GM19455 (cell line): Measurements from ENCODE around the gene NOS2.
A peak's percentile ranks its signal among the peaks of the same experiment; 100 is the strongest.

Experiments
- ATAC-seq: cut with Tn5 transposase; IDR thresholded peaks from one replicate; pipeline ENCODE4 v1.9.1; 2021; ENCODE audit not compliant: unreplicated experiment

The NOS2 gene

GRCh38 chr17:27819145-27819544 lies 18.8 kb upstream of the NOS2 start:
- ATAC-seq, result no peak

DNA sequence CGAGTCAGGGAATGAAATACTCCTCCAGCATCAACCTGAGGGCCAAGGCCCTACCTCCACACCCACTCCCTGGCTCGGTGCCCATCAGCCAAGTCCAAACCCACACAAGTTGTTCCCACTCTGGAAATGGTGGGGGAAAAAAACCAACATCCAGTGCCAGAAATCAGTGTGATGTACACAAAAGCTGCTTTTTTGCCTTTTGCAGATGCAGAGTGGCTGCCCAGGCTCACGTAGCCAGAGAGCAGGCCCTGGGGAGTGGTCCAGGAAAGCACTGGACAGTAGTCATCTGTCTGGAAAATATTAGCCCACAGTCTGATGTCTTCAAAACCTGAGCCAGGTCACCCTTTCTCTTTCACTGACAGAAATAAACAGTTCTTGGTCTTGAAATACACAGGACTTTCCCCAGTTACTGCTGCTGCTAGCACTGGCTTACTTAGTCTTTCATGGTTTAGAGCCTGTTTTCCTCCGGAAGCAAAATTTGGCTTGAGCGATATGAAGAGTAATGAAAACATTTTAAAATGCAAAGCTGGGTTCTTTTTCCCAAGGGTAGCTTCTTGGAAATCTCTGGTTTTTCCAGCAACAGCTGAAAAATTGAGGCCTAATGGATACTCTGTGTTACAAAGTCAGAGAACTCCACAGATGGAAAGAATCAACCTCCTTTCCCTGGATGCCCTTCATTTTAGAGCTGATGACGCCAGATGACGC lies 18.2 kb upstream of the NOS2 start:
- no peak for ATAC-seq

- no peak for ATAC-seq
Observed at GRCh38 chr17:27817731-27818130, 17.4 kb upstream of the NOS2 start.

- no peak for ATAC-seq
Observed at GRCh38 chr17:27816946-27817345, 16.6 kb upstream of the NOS2 start.

- ATAC-seq, result no peak
Observed at GRCh38 chr17:27811961-27812360, 11.6 kb upstream of the NOS2 start.

DNA sequence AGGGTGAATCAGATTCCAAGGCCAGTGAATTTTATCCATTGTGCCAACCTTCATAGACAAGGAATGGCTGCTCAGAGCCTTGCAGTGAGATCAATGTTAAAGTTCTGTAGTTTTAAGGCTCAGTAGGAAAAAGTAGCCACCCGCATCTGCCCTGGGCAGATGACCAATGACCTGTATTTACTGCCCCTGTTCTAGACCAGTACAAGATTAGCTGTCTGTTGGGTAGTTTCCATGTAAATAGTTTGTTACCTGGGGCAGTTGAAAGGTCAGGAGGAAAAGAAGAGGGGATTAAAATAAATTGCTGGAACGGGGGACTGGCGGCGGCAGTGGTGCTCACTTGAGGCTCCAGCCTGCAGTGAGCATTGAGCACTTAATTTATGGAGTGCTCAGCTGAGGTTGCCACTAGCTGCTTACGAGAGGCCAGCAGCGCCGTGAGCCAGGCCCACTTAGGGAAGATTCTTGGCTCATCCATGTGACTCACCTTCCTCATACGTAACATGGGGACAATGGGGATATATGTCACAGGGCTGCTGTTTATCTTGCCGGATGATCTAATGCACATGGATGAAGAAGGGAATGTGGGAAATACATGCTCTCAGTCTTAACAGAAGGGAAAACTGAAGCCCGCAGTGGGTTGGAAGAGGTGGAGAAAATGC lies 10.7 kb upstream of the NOS2 start:
- ATAC-seq, result no peak

GRCh38 chr17:27810211-27810901 lies 10.0 kb upstream of the NOS2 start:
- ATAC-seq, result peak; percentile 38

DNA sequence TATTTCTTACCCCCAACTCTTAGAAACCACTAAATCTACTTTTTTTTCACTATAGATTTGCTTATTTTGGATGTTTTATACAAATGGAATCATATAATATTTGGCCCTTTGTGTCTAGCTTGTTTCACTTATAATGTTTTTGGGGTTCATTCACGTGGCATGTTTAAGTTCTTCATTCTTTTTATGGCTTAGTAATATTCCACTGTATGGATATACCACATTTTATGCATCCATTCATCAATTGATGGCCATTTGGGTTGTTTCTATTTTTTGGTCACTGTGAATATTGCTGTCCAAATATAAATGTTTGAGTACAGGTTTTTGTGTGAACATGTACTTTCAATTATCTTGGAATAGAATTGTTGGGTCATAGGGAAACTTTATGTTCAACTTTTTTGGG lies 9.2 kb upstream of the NOS2 start:
- no peak for ATAC-seq

DNA sequence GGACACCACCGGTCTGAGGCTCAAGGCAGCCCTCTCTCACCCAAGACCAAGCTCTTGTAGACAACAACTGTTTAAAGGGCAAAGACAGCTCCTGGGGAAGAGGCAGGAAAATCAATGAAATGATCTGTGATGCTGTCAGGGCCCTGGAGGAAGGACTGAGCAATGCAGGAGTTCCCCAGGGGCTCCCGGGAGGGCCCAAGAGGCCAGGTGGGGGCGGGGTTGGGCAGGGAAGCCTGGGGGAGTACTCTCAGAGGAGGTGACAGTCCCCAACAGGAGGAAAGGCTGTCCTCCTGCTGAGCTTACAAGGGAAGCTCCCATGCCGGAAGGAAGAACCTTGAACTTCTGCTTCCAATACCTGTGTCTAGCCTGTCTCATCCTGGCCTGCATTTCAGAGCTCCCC lies 8.3 kb upstream of the NOS2 start:
- ATAC-seq, result no peak

- ATAC-seq, result peak; percentile 55
Observed at GRCh38 chr17:27807567-27808470, 7.5 kb upstream of the NOS2 start.

- no peak for ATAC-seq
Observed at GRCh38 chr17:27805520-27806146, 5.3 kb upstream of the NOS2 start.

DNA sequence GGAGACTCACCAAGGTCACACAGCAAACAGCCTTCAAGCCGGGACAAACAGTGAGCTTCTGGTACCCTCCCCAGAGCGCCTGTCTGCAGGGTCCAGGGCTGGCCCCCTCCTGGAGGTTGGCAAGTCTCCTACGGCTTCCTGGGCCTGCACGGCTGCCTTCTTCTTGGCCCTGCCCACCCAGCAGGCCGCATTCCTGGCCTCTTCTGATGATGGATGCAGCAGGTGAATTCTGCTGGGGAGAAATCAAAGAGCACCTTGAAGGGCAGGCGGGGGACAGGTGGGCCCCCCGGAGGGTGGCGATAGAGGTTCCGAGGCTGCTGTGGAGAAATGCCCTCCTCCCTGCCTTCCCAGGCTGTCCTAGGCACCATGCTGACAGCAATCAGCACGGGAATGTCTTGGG lies 3.8 kb upstream of the NOS2 start:
- ATAC-seq, result no peak

DNA sequence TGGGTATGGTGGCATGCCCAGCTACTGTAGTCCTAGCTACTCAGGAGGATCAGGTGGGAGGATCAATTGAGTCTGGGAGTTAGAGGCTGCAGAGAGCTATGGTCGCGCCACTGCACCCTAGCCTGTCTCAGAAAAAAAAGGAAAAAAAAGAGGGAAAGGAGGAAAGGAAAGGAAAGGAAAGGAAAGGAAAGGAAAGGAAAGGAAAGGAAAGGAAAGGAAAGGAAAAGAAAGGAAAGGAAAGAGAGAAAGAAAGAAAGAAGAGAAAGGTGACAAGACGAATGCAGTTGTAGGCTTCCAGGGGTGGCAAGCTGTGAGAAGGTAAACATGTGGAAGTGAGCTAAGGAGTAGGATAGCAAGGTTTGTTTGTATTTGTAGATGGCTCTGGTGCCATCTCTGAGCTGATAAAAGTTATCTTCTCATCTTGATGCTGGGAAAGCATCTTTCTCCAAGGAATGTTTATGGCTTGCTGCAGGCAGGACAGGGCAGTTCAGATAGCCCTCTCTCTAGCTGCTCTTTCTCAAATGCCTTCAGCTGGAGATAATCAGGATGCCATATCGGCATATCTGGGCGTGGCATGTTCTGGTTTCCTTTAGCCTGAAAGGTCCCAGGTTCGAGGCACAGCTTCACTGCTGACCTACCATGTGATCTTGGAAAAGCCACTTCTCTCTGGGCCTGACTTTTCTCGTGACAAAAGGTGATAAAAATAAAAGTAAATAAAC lies 2.8 kb upstream of the NOS2 start:
- ATAC-seq, result no peak

DNA sequence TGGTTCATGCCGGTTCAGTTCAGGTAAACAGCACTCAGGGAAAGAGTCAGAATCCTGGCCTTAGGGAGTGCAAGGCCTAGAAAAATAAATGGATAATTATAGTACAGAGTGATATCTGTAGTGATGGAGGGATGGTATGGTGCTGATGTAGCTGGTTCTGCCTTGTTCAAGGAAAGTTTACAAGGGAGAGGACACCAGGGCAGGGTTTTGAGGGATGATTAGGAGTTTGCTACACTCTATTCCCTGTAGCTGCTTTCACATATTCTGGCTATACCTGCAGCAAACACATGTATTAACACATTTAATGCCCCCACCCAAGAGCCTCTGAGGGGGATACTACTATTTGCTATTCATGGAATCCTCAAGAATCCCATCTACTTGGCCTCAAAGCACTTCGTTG lies 1.7 kb upstream of the NOS2 start:
- no peak for ATAC-seq

DNA sequence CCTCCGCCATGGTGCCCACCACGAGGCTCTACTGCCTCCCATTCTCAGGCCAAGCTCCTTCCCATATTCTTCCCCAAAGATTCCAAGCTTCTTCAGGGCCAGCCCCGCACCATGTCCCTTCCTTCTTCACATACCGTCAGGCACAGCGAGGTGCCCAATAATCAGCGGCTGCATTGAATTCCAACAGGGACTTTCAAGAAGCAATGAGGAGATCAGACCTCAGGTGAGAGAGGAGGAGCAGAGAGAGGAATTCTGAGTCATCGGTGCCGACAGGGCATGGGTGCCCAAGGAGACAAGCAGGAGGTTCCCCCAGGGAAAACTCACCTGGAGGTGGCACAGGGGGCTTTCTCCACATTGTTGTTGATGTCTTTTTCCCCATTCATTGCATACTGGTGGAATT lies 2.0 kb downstream of the NOS2 start:
- ATAC-seq, result no peak

DNA sequence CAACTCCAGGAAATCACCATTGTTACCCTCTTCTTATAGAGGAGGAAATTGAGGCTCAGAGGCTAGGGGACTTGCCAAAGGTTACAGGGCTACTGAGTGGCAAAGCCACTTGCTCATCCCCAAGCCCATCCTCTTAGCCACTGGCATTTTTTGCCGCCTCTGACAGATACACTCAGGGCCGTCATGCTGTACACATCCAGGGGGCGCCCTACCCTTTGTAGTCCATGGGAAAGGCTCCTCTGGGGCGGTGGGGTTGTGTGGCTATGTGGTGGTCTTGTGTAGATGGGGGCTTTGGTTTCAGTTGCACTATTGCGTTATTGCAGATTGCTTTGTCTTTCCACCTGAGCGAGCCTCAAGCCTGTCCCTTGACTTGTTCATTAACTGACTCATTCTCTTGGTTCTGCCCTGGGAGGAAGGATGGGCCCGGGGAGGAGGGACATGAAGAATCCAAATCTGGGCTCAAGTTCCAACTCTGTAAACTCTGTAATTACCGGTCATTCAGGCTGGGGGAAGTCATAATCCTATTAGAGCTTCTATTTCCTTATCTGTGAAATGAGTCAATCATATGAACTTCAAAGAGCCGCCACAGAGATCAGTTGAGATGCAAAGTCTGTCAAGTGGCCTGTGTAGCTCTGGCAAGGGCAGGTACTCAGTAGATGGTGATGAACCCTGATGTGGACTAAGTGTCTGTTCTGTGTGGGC lies 2.8 kb downstream of the NOS2 start:
- ATAC-seq, result no peak

DNA sequence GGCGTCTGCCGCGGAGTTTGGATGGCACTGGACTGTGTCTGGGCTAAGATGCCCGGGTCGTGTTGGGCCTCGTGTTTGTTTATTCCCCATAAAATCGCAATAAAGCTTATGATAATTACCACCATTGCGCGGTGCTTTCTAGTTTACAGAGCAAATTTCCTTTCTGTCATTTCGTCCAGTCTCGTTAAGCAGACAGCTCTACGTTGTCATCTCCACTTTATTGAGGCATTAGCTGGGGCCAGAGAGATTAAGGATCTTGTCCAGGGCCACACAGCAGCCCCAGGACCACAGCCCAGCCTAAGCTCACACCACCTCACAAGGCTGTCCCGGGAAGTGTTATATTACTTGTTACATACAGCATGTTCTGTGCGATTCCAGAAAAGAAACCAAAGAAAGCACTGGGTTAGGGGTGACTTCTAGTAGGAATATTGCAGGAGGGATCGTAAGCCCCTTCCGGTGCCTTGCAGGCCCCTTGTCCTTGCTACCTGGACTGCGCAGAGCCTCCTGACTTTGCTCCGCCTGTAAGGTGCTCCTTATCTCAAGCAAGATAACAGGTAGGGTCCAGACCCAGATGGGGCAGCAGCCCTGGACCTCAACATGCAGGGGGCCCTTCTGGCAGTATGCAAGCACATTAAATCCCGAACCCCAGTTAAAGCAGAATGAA lies 6.3 kb downstream of the NOS2 start:
- ATAC-seq, result no peak

- no peak for ATAC-seq
Observed at GRCh38 chr17:27793168-27793905, 7.0 kb downstream of the NOS2 start.
